ENCODE data around the gene NID1. TPM values are rescaled to one million over a fixed set of nuclear protein-coding genes. Genes with fewer than 3 reads are reported as not detected.

Gene NID1
- total and polyA plus RNA-seq, 8 donors: 3.6 to 28.2 (median 8.7) TPM

GRCh38 chr1:236092899-236093298 is 28.0 kb upstream of the NID1 start:
- intact Hi-C loops (cut with DNase I): no loop called here
- ATAC-seq (no peak), FAIRE-seq (no peak), DNase-seq (no peak)
- Histone ChIP-seq H3K9me3 (no peaks in the 10 kb centered on the region), H3K27ac (no peak overlapping the region), H3K4me3 (no peak overlapping the region), H3K4me1 (no peaks in the 10 kb centered on the region), H3K36me3 (no peaks in the 10 kb centered on the region), H3K27me3 (no peaks in the 10 kb centered on the region)
- TF ChIP-seq CTCF (IDR thresholded peaks at IDR 0.05): no peak
- WGBS, 2 donors: 37 to 52% methylated on average over 5 of the region's 5 CpGs

- Histone ChIP-seq H3K4me3 (no peak overlapping the region), H3K27me3 (no peaks in the 10 kb centered on the region), H3K27ac (no peak overlapping the region), H3K4me1 (no peaks in the 10 kb centered on the region), H3K36me3 (no peaks in the 10 kb centered on the region), H3K9me3 (no peaks in the 10 kb centered on the region)
- FAIRE-seq: no peak
- intact Hi-C loops (cut with DNase I): no loop called here
- ATAC-seq: no peak
- 72 to 78% methylated on average over 5 of the region's 5 CpGs for WGBS, 2 donors
- TF ChIP-seq CTCF (IDR thresholded peaks at IDR 0.05): no peak
- no peak for DNase-seq
Measured at GRCh38 chr1:236091933-236092318, 27.0 kb upstream of the NID1 start.

DNA sequence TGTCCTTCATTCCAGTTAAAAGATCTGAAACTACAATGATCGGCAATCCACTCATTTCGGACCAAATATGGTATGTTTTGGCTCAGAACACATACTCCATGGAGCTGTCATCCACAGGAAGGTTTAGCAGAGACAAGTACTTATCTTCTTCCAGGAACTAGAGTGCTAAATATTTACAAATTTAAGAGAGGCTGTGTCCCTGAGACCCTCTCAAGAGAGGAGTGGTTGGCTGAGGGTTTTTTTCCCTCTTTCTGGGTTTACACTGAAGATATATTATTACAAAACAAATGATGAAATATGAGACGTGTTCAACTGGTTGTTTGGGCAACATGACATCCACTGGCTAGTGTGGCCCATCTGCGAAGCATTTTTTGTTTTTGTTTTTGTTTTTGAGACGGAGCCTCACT is 25.9 kb upstream of the NID1 start:
- intact Hi-C loops (cut with DNase I): no loop called here
- H3K9me3 ChIP-seq: no peaks in the 10 kb centered on the region
- no peak overlapping the region for H3K4me3 ChIP-seq
- no peaks in the 10 kb centered on the region for H3K27me3 ChIP-seq
- no peaks in the 10 kb centered on the region for H3K36me3 ChIP-seq
- no peaks in the 10 kb centered on the region for H3K4me1 ChIP-seq
- 50 to 67% methylated on average over 5 of the region's 5 CpGs for WGBS, 2 donors
- no peak for ATAC-seq
- no peak for FAIRE-seq
- TF ChIP-seq CTCF (IDR thresholded peaks at IDR 0.05): no peak
- DNase-seq: no peak
- H3K27ac ChIP-seq: no peak overlapping the region

DNA sequence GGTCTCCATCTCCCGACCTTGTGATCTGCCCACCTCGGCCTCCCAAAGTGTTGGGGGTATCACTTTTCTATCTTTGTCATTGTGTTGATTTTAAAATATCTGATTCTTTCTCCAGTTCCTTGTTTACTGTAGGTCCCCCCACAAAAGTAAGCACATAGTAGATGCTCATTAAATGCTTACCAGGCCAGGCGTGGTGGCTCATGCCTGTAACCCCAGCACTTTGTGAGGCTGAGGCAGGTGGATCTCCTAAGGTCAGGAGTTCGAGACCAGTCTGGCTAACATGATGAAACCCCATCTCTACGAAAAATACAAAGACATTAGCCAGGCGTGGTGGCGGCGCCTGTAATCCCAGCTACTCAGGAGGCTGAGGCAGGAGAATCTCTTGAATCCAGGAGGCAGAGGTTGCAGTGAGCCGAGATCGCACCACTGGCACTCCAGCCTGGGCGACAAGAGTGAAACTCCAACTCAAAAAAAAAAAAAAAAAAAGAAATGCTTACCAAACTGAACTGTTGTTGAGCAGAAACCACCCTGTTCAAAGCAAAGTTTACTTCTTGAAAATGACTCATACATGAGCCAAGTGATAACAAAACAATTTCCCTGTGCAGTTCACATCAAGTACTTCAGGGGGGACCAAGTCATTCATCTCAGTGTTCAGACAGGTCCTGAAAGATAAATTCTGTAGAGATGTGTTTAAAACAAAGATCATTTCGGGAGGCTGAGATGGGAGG is 24.3 kb upstream of the NID1 start:
- H3K4me3 ChIP-seq: no peak overlapping the region
- H3K9me3 ChIP-seq: no peaks in the 10 kb centered on the region
- no peak overlapping the region for H3K27ac ChIP-seq
- H3K36me3 ChIP-seq: no peaks in the 10 kb centered on the region
- no peak for FAIRE-seq
- 72 to 85% methylated on average over 12 of the region's 12 CpGs for WGBS, 2 donors
- no peak for DNase-seq
- no peak for TF ChIP-seq CTCF (IDR thresholded peaks at IDR 0.05)
- intact Hi-C loops (cut with DNase I): no loop called here
- no peaks in the 10 kb centered on the region for H3K4me1 ChIP-seq
- no peaks in the 10 kb centered on the region for H3K27me3 ChIP-seq
- ATAC-seq: no peak

GRCh38 chr1:236086537-236086936 is 21.6 kb upstream of the NID1 start:
- Histone ChIP-seq H3K27ac (no peak overlapping the region), H3K4me3 (no peak overlapping the region), H3K36me3 (no peaks in the 10 kb centered on the region), H3K4me1 (no peaks in the 10 kb centered on the region), H3K27me3 (no peaks in the 10 kb centered on the region), H3K9me3 (no peaks in the 10 kb centered on the region)
- intact Hi-C loops (cut with DNase I): no loop called here
- no peak for ATAC-seq
- DNase-seq: no peak
- no peak for FAIRE-seq
- 73 to 90% methylated on average over 7 of the region's 7 CpGs for WGBS, 2 donors
- no peak for TF ChIP-seq CTCF (IDR thresholded peaks at IDR 0.05)

Data from pancreas (tissue), 10 donors.